ENCODE data around the gene OS9. TPM values are rescaled to one million over a fixed set of nuclear protein-coding genes. Genes with fewer than 3 reads are reported as not detected.

The OS9 gene
- total and polyA plus RNA-seq, 9 of the 15 experiments (the other 6 are each of a cell fraction or from before 2014, with no cell fraction given): 4.6 to 105 (median 89.5) TPM

DNA sequence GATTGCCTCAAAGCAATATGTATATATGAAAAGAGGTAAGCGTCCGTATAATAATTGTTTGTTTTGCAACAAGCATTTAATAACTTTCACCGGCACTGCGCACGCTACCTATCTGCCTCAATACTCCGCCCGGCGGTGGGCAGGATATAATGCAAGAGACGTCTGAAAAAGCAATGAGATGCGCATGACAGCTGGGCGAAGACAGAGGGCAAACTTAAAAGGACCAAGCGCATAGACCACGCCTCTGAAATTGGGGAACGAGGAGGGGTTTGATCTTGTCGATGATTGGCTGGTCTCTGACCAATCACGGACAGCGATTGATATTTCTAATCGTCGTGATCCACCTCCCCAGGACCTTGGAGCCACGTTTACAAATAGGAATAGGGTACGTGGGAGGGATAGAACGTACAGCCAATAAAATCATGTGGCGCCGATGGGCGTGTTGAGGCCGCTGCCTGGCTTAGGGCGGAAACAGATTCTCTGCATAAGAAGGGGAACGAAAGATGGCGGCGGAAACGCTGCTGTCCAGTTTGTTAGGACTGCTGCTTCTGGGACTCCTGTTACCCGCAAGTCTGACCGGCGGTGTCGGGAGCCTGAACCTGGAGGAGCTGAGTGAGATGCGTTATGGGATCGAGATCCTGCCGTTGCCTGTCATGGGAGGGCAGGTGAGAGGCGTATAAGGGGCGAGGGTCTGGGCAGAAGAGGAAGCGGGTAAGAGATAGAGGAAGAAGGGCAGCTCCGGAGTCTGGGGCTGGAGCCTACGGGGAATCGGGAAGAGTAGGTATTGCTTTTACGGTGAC is at the start of gene OS9 (continued):
- TF ChIP-seq FOXJ2 (tag; IDR thresholded peaks at IDR 0.05): 0 out of 2 replicates have a peak, but pooled peaks have one; percentile 34
- no peak for TF ChIP-seq ERF (CRISPR knock-in tag; IDR thresholded peaks at IDR 0.05)
- TF ChIP-seq FOXP1 (CRISPR knock-in tag; IDR thresholded peaks at IDR 0.05): no peak
- no peak for TF ChIP-seq DNMT1 (IDR thresholded peaks at IDR 0.05)
- peak; percentile 29; the same call in 1 of the 2 replicates for TF ChIP-seq ESRRA (IDR thresholded peaks at IDR 0.05; ENCODE audit: borderline replicate concordance, low read depth)
- no peak for TF ChIP-seq MCM7 (IDR thresholded peaks at IDR 0.05)
- no peak for TF ChIP-seq LEF1 (IDR thresholded peaks at IDR 0.05)
- TF ChIP-seq KDM4B (IDR thresholded peaks at IDR 0.05; ENCODE audit: borderline replicate concordance in 2 of 2, low read depth in 1 of 2): no peak
- TF ChIP-seq, protein P1, sequence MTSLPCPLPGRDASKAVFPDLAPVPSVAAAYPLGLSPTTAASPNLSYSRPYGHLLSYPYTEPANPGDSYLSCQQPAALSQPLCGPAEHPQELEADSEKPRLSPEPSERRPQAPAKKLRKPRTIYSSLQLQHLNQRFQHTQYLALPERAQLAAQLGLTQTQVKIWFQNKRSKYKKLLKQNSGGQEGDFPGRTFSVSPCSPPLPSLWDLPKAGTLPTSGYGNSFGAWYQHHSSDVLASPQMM (CRISPR knock-in tag; IDR thresholded peaks at IDR 0.05): no peak
- TF ChIP-seq, protein P2, sequence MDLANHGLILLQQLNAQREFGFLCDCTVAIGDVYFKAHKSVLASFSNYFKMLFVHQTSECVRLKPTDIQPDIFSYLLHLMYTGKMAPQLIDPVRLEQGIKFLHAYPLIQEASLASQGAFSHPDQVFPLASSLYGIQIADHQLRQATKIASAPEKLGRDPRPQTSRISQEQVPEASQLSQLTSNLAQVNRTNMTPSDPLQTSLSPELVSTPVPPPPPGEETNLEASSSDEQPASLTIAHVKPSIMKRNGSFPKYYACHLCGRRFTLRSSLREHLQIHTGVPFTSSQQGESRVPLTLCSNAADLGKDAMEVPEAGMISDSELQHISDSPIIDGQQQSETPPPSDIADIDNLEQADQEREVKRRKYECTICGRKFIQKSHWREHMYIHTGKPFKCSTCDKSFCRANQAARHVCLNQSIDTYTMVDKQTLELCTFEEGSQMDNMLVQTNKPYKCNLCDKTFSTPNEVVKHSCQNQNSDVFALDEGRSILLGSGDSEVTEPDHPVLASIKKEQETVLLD (IDR thresholded peaks at IDR 0.05): 0 out of 2 replicates have a peak, but pooled peaks have one; percentile 37
- peak; percentile 99 for TF ChIP-seq LCOR (CRISPR knock-in tag; IDR thresholded peaks at IDR 0.05)
- peak; percentile 58; the same call in 1 of the 2 replicates for TF ChIP-seq SPI1 (IDR thresholded peaks at IDR 0.05; ENCODE audit: borderline replicate concordance, low read depth, low read length)
- no peak for TF ChIP-seq ZKSCAN1 (IDR thresholded peaks at IDR 0.05; ENCODE audit: low read depth, low read length)
- TF ChIP-seq POLR2A (conservative IDR thresholded peaks at IDR 0.05): peak; percentile 95
- no peak for TF ChIP-seq TCFL5 (CRISPR knock-in tag; conservative IDR thresholded peaks at IDR 0.05)
- no peak for TF ChIP-seq ZNF668 (CRISPR knock-in tag; IDR thresholded peaks at IDR 0.05)
- no peak for TF ChIP-seq NFE2L1 (tag; IDR thresholded peaks at IDR 0.05; ENCODE audit: borderline replicate concordance, low read depth)
- no peak for TF ChIP-seq ZFP30 (CRISPR knock-in tag; IDR thresholded peaks at IDR 0.05; ENCODE audit: borderline replicate concordance)
- no peak for TF ChIP-seq GTF2E2 (tag; IDR thresholded peaks at IDR 0.05)
- TF ChIP-seq, protein P3, sequence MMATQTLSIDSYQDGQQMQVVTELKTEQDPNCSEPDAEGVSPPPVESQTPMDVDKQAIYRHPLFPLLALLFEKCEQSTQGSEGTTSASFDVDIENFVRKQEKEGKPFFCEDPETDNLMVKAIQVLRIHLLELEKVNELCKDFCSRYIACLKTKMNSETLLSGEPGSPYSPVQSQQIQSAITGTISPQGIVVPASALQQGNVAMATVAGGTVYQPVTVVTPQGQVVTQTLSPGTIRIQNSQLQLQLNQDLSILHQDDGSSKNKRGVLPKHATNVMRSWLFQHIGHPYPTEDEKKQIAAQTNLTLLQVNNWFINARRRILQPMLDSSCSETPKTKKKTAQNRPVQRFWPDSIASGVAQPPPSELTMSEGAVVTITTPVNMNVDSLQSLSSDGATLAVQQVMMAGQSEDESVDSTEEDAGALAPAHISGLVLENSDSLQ (IDR thresholded peaks at IDR 0.05): peak; percentile 99
- TF ChIP-seq SRSF9 (IDR thresholded peaks at IDR 0.05; ENCODE audit: borderline replicate concordance, low read depth, low read length): no peak
- TF ChIP-seq, protein P4, sequence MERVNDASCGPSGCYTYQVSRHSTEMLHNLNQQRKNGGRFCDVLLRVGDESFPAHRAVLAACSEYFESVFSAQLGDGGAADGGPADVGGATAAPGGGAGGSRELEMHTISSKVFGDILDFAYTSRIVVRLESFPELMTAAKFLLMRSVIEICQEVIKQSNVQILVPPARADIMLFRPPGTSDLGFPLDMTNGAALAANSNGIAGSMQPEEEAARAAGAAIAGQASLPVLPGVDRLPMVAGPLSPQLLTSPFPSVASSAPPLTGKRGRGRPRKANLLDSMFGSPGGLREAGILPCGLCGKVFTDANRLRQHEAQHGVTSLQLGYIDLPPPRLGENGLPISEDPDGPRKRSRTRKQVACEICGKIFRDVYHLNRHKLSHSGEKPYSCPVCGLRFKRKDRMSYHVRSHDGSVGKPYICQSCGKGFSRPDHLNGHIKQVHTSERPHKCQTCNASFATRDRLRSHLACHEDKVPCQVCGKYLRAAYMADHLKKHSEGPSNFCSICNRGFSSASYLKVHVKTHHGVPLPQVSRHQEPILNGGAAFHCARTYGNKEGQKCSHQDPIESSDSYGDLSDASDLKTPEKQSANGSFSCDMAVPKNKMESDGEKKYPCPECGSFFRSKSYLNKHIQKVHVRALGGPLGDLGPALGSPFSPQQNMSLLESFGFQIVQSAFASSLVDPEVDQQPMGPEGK (CRISPR knock-in tag; IDR thresholded peaks at IDR 0.05; ENCODE audit: borderline replicate concordance): no peak
- TF ChIP-seq CBX8 (IDR thresholded peaks at IDR 0.05; ENCODE audit: borderline replicate concordance, extremely low read depth, low read depth, low read length, poor library complexity, severe bottlenecking): no peak
- TF ChIP-seq ZNF444 (CRISPR knock-in tag; IDR thresholded peaks at IDR 0.05): no peak
- TF ChIP-seq ELF2 (CRISPR knock-in tag; IDR thresholded peaks at IDR 0.05): peak; percentile 97
